HG03139 (cell line): ENCODE measurements around the gene YARS1.
"Not testable (repeated sequence)": the region's sequence is repeated elsewhere in the genome, so short reads cannot be mapped to it uniquely, and the experiment has no call there.

ENCODE experiments used
- ATAC-seq: cut with Tn5 transposase; IDR thresholded peaks from one replicate; pipeline ENCODE4 v1.9.1; 2021; ENCODE audit not compliant: unreplicated experiment

The YARS1 gene

DNA sequence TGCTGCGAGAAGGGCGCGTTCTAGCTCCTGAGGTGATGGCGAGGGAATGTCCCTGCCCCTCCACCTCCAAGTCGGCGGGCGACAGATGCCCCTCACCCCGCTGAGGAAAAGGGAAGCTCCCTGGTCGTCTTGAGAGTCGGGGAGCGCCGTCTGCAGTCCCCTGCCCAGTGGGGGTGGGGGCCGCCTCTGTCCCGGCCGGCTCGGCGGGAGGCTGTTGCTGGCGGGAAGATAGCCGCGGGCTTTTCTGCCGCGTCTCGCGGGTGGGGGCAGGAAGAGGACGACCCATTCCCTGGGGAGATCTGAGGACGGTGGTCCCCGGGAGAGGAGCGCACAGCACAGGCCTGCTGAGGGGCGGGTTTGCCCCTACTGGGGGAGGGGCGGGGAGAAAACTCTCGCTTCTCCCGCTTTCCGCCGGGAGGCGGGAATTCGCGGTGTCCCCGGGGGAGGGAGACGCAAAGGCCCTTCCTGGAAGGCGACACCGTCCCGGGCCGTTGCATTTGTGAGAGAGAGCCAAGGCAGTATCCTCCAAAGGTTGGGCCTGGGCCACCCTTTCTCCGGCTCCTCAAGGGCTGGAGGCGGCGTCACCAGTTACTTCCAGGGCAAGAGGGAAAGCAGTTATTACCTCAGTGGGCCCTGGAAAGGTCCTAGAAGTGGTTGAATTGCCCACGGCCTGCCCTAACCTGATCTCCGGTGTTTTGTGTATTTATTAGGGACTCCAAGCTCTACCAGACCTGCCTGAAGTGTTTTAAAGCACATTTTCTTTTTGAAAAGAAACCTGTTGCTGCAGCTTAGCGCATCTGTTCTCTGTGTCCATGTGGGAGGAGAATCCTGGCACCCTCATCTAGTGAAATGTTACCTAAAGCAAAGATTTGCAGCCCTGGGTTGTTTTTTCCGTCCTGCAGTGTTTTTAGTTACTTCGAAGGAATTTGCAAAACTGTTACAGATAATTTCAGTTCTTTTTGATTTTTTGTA is 943 bp upstream of the YARS1 start:
- ATAC-seq = no peak

DNA sequence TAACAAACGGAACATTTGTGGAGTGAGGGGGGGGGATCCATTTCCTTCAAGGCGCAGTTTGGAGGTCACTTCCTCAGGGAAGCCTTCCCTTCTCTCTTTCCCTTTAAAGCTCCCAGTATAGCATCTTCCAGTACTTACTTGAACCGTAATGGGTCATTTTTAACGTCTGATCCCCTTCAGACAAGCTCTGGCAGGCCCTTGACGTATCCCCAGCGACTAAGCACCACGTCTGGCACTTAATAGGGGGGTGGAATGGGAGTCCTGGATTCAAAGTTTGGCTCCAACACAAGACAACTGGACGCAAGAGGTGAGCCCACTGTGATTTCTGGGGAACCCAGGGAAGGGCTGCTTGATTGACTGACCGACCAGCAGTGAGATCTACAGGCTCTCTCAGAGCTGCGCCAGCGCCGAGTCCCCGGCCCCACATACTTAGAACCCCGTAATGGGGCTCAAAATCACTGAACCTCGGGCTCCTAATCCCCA is 441 bp downstream of the YARS1 start:
- no peak for ATAC-seq

DNA sequence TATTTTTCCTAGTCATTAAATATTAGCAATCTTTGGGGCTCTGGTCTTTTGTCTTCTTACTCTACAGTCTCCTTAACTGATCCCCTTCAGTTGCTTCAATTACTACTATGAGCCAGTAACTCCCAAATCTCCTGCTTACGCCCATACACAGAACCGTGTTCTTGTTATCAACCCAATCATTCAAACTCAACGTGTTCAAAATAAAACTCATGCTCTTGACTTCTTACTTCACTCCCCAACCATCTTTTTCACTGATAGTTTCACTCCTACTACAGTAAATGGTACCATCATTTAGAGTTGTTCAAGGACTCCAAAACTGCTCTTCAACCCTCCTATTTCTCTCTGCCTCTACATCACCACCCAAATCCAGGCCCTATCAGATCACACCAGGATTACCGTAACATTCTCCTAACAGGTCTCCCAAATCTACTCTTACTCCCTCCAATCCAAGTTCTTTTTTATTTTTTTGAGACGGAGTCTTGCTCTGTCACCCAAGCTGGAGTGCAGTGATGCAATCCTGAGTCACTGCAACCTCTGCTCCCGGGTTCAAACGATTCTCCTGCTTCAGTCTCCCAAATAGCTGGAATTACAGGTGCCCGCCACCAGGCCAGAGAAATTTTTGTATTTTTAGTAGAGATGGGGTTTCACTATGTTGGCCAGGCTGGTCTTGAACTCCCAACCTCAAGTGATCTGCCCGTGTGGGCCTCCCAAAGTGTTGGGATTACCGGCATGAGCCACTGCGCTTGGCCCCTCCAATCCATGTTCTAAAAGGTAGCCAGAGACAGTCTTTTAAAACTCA is 3.0 kb downstream of the YARS1 start:
- no peak for ATAC-seq

DNA sequence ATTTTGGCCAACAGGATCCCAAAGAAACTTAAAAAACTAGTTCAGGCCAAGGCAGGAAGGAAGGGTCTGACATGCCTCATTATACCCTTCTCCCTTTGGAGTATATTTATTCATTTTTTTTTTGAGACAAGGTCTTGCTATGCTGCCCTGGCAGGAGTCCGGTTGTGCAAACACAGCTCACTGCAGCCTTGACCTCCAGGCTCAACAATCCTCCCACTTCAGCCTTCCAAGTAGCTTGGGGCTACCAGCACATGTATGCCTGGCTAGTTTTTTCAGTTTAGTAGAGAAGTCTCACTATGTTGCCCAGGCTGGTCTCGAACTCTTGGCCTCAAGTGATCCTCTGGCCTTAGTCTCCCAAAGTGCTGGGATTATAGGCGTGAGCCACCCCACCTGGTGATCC is 5.2 kb downstream of the YARS1 start:
- ATAC-seq = no peak

DNA sequence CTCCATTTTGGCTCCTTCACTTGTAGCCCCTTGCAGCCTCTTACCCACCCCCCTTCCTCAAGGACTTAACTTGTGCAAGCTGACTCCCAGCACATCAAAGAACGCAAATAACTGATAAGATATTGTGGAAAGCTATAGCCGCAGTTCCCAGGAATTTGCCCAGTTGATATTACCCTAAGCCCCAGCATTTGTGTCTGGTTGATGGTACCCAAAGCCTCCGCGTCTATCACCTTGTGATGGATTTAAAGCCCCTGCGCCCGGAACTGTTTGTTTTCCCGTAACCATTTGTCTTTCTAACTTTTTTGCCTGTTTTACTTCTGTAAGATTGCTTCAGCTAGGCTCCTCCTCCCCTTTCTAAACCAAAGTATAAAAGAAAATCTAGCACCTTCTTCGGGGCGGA is 5.9 kb downstream of the YARS1 start:
- no peak for ATAC-seq

DNA sequence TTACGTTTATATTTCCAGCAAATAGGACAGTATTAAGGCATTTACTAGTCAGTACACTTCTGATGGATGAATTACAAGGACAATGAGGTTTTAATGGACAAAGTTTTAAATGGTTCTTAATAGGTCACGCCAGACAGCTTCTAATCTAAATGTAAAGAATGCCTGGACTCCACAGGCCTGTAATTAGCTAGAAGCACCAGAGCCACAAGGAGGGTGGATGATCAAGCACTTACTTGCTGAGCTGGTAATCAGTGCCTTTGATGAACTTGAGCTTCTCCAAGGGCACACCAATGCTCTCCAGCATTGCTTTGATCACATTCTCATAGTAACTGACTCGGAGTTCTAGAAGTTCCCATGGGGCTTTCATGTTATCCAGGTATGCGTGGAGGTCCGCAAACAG is 6.8 kb downstream of the YARS1 start:
- no peak for ATAC-seq

DNA sequence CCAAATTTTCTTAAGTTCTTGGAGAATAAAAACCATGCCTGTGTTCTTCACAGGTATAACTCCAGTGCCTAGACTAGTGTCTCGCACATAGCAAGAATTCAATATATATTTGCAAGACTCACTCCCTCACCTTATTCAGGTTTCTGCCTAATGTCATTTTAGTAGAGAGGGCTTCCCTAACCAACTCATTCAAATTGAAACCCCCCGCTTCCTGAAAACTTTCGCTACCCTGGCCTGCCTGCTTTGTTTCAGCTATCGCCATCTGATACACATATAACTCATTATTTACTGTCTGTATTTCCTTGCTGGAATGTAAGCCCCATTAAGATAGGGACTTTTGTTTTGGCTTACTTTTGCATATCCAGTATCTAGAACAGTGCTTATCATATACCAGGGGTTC is 8.6 kb downstream of the YARS1 start:
- ATAC-seq = no peak

DNA sequence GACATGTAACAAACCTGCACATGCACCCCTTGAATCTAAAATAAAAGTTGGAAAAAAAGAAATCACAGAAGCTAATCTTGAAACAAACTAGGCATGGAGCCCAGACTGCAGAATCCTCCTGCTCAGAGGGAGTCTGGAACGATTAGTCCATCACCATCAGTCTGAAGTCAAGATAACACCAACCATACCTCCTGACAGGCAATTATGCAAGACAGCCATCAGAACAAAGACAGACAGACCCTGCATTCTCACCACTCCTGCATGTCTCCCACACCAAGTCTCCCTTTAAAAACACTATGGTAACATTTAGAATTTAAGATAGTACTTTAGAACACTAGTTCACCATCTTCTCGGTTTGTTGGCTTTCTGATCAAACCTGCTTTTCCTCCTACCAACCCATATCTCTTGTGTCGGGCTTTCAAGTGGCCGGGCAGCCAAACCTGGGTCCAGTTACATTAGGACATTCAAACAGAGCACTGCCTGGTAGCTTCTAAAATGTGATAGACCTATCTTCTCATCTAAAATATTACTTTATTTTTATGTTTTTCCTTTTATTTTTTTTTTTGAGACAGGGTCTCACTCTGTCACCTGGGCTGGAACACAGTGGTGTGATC is 10.1 kb downstream of the YARS1 start:
- no peak for ATAC-seq

DNA sequence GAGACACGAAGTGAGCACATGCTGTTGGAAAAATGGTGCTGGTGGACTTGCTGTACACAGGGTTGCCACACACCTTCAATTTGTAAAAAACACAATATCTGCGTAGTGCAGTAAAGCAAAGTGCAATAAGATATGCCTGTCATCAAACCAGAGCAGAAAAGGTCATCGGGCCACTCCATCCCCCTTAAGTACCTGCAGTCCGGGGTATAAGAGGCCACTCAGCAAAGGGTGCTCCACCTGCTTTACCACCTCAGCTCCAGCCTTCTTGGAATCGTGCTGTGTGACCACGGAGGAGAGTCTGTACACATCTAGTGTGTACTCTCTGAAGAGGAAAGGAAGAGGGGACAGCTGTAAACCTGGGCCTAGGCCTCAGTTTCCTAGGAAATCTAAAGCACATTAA is 10.9 kb downstream of the YARS1 start:
- ATAC-seq = no peak

DNA sequence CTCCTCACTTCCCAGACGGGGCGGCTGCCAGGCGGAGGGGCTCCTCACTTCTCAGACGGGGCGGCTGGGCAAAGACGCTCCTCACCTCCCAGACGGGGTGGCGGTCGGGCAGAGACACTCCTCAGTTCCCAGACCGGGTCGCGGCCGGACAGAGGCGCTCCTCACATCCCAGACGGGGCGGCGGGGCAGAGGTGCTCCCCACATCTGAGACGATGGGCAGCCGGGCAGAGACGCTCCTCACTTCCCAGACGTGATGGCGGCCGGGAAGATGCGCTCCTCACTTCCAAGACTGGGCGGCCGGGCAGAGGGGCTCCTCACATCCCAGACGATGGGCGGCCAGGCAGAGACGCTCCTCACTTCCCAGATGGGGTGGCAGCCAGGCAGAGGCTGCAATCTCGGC is 12.7 kb downstream of the YARS1 start:
- ATAC-seq = not testable (repeated sequence)

DNA sequence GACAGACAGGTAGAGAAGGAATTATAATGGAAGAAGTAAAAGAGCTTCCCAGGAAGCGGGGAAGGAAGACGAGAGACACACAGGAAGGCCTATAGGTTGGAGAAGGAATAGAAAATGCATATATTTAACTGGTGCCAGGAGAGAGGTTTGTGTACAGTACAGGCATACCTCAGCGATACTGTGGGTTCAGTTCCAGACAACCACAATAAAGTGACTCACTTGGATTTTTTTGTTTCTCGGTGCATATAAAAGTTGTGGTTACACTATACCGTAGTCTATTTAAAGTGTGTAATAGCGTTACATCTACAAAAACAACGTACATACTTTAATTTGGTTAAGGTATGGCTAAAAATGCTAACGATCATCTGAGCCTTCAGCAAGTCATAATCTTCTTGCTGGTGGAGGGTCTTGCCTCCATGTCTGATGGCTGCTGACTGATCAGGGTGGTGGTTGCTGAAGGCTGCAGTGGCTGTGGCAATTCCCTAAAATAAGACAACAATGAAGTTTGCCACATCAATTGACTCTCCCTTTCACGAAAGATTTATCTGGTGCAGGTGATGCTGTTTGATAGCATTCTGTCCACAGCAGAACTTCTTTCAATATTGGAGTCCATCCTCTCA is 16.0 kb downstream of the YARS1 start:
- no peak for ATAC-seq

DNA sequence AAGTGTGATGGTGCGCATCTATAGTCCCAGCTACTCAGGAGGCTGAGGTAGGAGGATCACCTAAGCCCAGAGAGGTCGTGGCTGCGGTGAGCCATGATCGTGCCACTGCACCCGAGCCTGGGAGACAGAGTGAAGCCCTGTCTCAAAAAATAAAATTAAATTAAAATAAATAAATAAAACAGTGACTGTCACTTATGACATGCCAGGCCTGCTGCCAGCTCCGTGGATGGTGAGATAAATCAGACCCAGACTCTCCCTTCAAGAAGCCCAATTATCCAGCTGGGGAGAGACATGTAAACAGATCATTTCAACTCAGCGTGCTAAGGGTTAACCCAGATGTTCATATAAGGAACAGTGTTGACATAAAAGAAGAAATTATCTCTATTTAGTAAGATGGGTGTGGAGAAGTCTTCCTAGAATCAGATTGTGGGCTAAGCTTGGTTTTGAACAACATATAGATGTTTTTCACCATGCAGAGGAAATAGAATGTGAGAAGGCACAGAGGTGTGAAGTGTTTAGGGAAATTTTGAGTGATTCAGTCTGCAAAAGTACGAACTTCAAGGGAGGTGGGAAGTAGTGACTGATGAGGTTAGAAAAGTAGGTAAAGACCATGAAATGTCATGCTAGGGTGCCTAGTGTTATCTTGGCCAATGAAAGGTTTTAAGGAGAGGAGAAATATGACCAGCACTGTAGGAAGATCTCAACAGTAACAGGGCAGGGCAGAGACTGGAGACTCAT is 18.3 kb downstream of the YARS1 start:
- no peak for ATAC-seq

DNA sequence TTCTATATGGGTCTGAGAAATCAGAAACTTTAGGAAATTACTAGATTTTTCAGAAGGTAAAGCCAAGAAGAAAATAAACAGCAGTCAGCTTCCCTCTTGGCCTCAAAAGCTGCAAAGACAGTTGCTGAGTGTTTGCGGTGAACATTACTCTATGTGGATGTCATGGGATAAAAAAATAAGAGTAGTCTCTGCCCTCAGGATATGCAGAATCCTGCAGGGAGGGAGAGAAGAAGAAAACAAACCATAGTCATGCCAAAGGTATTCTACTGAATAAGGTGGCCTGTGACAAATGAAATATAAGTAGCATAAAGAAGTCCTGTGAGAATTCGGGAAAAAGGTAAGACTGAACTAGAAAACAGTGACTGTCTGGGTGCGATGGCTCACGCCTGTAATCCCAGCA is 19.0 kb downstream of the YARS1 start:
- ATAC-seq = no peak

DNA sequence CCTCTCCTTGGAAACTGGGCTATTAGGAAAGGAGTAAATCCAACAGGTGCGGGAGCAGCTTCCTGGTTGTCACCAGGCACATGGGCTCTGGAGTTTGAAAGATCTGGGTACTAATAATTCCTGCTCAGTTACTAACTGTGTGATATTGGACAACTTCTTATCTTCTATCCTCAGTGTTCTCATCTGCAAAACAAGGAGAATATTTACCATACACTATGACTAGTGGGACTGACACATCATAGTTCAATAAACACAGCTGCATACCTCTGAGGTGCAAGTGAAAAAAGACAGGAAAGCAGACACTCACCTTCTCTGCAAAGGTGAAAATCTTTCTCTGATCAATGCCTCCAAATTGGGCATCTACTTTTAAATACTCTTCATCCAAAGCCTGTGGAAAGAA is 19.7 kb downstream of the YARS1 start:
- no peak for ATAC-seq

DNA sequence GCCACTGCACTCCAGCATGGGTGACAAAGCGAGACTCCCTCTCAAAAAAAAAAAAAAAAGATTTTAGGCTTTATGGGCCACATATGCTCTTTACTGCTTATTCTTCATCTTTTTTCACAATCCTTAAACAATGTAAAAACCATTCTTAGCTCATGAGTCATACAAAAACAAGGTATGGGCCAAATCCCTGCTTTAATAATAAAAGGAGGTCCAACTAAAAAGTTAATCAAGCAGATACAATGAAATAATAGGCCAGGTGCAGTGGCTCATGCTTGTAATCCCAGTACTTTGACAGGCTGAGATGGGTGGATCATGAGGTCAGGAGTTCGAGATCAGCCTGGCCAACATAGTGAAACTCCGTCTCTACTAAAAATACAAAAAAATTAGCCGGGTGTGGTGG is 21.4 kb downstream of the YARS1 start:
- not testable (repeated sequence) for ATAC-seq

DNA sequence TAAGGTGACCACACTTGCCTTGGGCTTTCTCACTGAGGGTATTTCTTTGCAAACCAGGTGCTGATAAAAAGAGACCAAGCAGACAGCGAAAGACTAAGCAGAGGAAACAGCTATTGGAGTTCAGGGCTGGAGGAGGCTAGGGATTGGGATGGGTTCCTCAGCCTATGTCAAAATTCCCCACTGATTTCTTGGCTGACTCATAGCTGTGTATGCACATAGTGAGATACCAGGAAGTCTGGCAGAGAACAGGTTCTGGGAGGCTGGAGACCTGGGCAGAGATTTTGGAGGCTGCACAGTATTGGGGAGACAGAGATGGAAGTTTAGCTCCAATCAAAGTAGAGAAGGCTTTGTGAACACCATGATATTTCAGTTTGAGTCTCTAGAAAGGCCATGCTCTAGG is 25.3 kb downstream of the YARS1 start:
- no peak for ATAC-seq

DNA sequence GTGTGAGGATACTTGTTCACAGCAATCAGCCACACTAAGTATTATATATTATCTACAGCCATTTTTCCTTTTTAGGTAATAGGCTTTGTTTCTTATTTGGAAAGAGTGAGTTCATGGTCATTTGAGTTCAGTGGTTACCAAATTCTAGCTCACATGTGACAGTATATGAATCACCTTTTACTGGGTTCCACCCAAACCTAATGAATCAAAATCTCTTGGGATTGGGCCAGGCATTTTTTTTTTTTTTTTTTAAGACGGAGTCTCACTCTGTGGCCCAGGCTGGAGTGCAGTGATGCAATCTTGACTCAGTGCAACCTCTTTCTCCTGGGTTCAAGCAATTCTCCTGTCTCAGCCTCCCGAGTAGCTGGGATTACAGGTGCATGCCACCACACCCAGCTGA is 27.8 kb downstream of the YARS1 start:
- not testable (repeated sequence) for ATAC-seq

DNA sequence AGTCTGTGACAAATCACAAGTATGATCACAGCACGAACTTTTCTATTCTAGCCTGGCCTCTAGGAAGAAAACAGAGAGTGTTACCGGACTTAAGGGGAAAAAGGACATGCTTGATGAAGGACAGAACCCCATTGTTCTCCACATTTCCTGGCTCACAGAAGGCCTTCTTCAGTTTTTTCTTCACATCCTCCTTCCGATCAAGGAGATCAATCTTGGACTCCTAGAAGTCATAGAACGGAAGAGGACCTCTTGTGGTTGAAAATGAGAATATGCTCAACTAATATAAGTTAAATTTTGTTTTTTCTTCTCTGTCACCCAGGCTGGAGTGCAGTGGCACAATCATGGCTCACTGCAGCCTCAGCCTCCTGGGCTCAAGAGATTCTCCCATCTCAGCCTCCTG is 30.3 kb downstream of the YARS1 start:
- ATAC-seq = no peak

DNA sequence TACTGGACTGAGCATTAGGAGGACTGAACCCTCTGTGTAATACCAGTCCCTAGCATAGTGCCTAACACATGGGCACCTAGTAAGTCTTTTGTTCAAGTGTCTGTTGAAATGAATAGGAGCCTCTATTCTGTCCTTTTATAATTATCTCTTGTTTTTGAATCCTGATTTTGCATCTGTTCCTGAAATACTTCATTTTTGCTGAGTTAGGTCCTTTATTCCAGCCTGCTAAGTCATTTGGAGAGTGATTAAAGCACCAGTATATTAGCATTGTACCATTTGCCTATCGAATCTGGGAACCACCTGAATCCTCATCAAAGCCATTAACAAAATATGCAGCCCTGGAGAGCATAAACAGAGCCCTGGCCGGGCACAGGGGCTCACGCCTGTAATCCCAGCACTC is 32.3 kb downstream of the YARS1 start:
- ATAC-seq = no peak

DNA sequence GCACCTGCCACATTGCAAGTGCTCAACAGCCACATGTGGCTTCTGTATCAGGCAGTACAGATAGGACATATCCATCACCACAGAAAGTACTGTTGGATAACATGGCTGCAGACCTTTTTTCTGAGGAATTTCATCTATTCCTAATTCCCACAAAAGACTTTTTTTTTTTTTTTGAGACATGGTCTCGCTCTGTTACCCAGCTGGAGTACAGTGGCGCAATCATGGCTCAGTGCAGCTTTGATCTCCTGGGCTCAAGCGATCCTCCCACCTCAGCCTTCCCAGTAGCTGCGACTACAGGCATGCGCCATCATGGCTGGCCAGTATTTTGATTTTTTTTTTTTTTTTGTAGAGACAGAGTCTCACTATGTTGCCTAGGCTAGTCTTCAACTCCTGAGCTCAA is 33.3 kb downstream of the YARS1 start:
- ATAC-seq = no peak
